A549 (cell line): ENCODE data around the gene MARCHF6. TPM values are rescaled to one million over a fixed set of nuclear protein-coding genes. Genes with fewer than 3 reads are reported as not detected.

Experiments used
- ATAC-seq, 2 experiments: fragments of 200-7000 bp in 1 of 2; fragments of >200 bp in 1 of 2; cut with Nextera tagmentation in 1 of 2; cut with Tn5 transposase in 1 of 2; 3 replicates each; pipeline versions ENCODE4 v1.8.0 to v1.9.1; 2018 to 2020; ENCODE audit warnings: mild to moderate bottlenecking in 1 of 2, moderate library complexity in 1 of 2
- CTCF ChIA-PET: fragments of 300-600 bp; sonication (Branson Sonifier 250); formaldehyde crosslinking; extraction: SDS; loops from one replicate; lab custom pipeline; 2021; ENCODE audit warnings: antibody characterized with exemption, inconsistent platforms; lab: Yijun Ruan, JAX
- POLR2A ChIA-PET: fragments of 350-600 bp; formaldehyde crosslinking; extraction: SDS; loops from one replicate; lab custom pipeline; 2021; ENCODE audit warnings: antibody characterized with exemption, inconsistent platforms; lab: Yijun Ruan, JAX
- DNase-seq, 2 experiments: peaks; one replicate each; pipeline versions ENCODE4 v3.0.0 to v3.0.0-alpha.2; 2011 to 2016; ENCODE audit warnings: low read depth in 1 of 2, low spot score in 1 of 2
- FAIRE-seq: peaks from 2 replicates; lab custom pipeline; 2011; peaks lifted over from hg19 to GRCh38; lab: Jason Lieb, UNC
- H3K27ac ChIP-seq, 2 experiments: fragments of >200 bp; sonication (Bioruptor Twin); formaldehyde crosslinking; 3 replicates each; pipeline ENCODE4 v1.5.1; 2016 to 2017
- H3K4me1 ChIP-seq: fragments of >200 bp; sonication (Bioruptor Twin); formaldehyde crosslinking; 3 replicates; pipeline ENCODE4 v1.6.1; 2016
- H3K4me2 ChIP-seq: fragments of >200 bp; sonication (Bioruptor Twin); formaldehyde crosslinking; 3 replicates; pipeline ENCODE4 v1.6.1; 2016
- H3K4me3 ChIP-seq: fragments of >200 bp; sonication (Bioruptor Twin); formaldehyde crosslinking; 3 replicates; pipeline ENCODE4 v1.5.1; 2016
- H3K9me3 ChIP-seq: fragments of >200 bp; sonication (Bioruptor Twin); formaldehyde crosslinking; 3 replicates; pipeline ENCODE4 v1.6.1; 2016
- BHLHE40 ChIP-seq: IDR thresholded peaks from 2 replicates; pipeline ENCODE4 v1.6.1; 2012; ENCODE audit warnings: low read depth, low read length, inconsistent platforms
- CBX8 ChIP-seq: fragments of 200-600 bp; sonication (generic); IDR thresholded peaks from 2 replicates; pipeline ENCODE4 v1.6.1; 2016
- CEBPB ChIP-seq, 2 experiments: fragments of >200 bp in 1 of 2; sonication (Bioruptor Twin) in 1 of 2; formaldehyde crosslinking in 1 of 2; IDR thresholded peaks; 2 replicates each; pipeline ENCODE4 v1.6.1; 2012 to 2016
- CHD4 ChIP-seq: fragments of 200-600 bp; sonication (generic); IDR thresholded peaks from 2 replicates; pipeline ENCODE4 v1.6.1; 2016; ENCODE audit warnings: antibody characterized with exemption, mild to moderate bottlenecking, borderline replicate concordance
- EP300 ChIP-seq, 2 experiments: fragments of >200 bp; sonication (Bioruptor Twin); formaldehyde crosslinking; IDR thresholded peaks; 2 replicates in 1 of 2; 3 replicates in 1 of 2; pipeline ENCODE4 v1.6.1; 2016 to 2017
- ESRRA ChIP-seq: fragments of 150-350 bp; IDR thresholded peaks from 2 replicates; pipeline ENCODE4 v1.6.1; 2014; ENCODE audit warnings: mild to moderate bottlenecking, low read length, borderline replicate concordance
- FOSB ChIP-seq: fragments of 250-450 bp; sonication (Bioruptor Pico); IDR thresholded peaks from 2 replicates; pipeline ENCODE4 v1.5.0; 2020; ENCODE audit warnings: mild to moderate bottlenecking, moderate library complexity
- FOSL2 ChIP-seq, 2 experiments: fragments of 450-650 bp in 1 of 2; fragments of >200 bp in 1 of 2; sonication (Bioruptor Twin) in 1 of 2; formaldehyde crosslinking; IDR thresholded peaks; 2 replicates each; pipeline versions ENCODE4 v1.5.0 to v1.6.1; 2016 to 2020; ENCODE audit warnings: mild to moderate bottlenecking in 1 of 2, moderate library complexity in 1 of 2
- FOXS1 ChIP-seq: fragments of 250-450 bp; sonication (Bioruptor Pico); IDR thresholded peaks from 2 replicates; pipeline ENCODE4 v1.5.0; 2020; ENCODE audit warnings: mild to moderate bottlenecking, moderate library complexity
- GATA3 ChIP-seq: IDR thresholded peaks from 2 replicates; pipeline ENCODE4 v1.6.1; 2012; ENCODE audit warnings: borderline replicate concordance
- HES2 ChIP-seq: fragments of >200 bp; sonication (Bioruptor Twin); formaldehyde crosslinking; IDR thresholded peaks from 2 replicates; pipeline ENCODE4 v1.6.1; 2016
- HEYL ChIP-seq: fragments of 250-450 bp; sonication (Bioruptor Pico); IDR thresholded peaks from 2 replicates; pipeline ENCODE4 v1.8.0; 2021; ENCODE audit warnings: mild to moderate bottlenecking, moderate library complexity
- HMGXB4 ChIP-seq: fragments of 250-450 bp; sonication (Bioruptor Pico); IDR thresholded peaks from 2 replicates; pipeline ENCODE4 v1.5.0; 2021; ENCODE audit warnings: mild to moderate bottlenecking, moderate library complexity, borderline replicate concordance
- JUN ChIP-seq, 2 experiments: fragments of >200 bp; sonication (Bioruptor Twin); formaldehyde crosslinking; IDR thresholded peaks; 2 replicates in 1 of 2; 3 replicates in 1 of 2; pipeline ENCODE4 v1.6.1; 2016 to 2017
- JUNB ChIP-seq: fragments of >200 bp; sonication (Bioruptor Twin); formaldehyde crosslinking; IDR thresholded peaks from 2 replicates; pipeline ENCODE4 v1.6.1; 2016
- MYC ChIP-seq: IDR thresholded peaks from 2 replicates; pipeline ENCODE4 v1.6.1; 2012; ENCODE audit warnings: mild to moderate bottlenecking, inconsistent platforms, low read length, improper control_type of control experiment, borderline replicate concordance
- NFE2L2 ChIP-seq: fragments of 150-350 bp; conservative IDR thresholded peaks from 2 replicates; pipeline ENCODE4 v1.6.1; 2014; ENCODE audit warnings: low read length
- NR3C1 ChIP-seq: fragments of >200 bp; sonication (Bioruptor Twin); formaldehyde crosslinking; IDR thresholded peaks from 3 replicates; pipeline ENCODE4 v1.6.1; 2017
- RARB ChIP-seq: fragments of 250-450 bp; sonication (Bioruptor Pico); IDR thresholded peaks from 2 replicates; pipeline ENCODE4 v1.8.0; 2021; ENCODE audit warnings: mild to moderate bottlenecking, moderate library complexity
- RCOR1 ChIP-seq: fragments of 150-350 bp; IDR thresholded peaks from 2 replicates; pipeline ENCODE4 v1.6.1; 2014; ENCODE audit warnings: antibody characterized with exemption, low read length, low read depth
- REST ChIP-seq: fragments of 200-600 bp; sonication (generic); IDR thresholded peaks from 2 replicates; pipeline ENCODE4 v1.6.1; 2016; ENCODE audit warnings: antibody characterized with exemption, mild to moderate bottlenecking, moderate library complexity
- SMC3 ChIP-seq: fragments of >200 bp; sonication (Bioruptor Twin); formaldehyde crosslinking; IDR thresholded peaks from 3 replicates; pipeline ENCODE4 v1.6.1; 2018; ENCODE audit warnings: inconsistent platforms
- SREBF2 ChIP-seq: fragments of 450-650 bp; IDR thresholded peaks from 2 replicates; pipeline ENCODE4 v1.6.1; 2014; ENCODE audit warnings: mild to moderate bottlenecking, moderate library complexity
- USF2 ChIP-seq: fragments of 450-650 bp; IDR thresholded peaks from 2 replicates; pipeline ENCODE4 v1.6.1; 2014; ENCODE audit warnings: antibody characterized with exemption
- ZC3H11A ChIP-seq: fragments of 450-650 bp; IDR thresholded peaks from 2 replicates; pipeline ENCODE4 v1.6.1; 2014; ENCODE audit warnings: antibody characterized with exemption, mild to moderate bottlenecking
- ZFP36 ChIP-seq: fragments of 450-650 bp; IDR thresholded peaks from 2 replicates; pipeline ENCODE4 v1.6.1; 2014; ENCODE audit warnings: borderline replicate concordance; ENCODE audit not compliant: partially characterized antibody
- ZNF302 ChIP-seq: fragments of 250-450 bp; sonication (Bioruptor Pico); IDR thresholded peaks from 2 replicates; pipeline ENCODE4 v1.9.0; 2021; ENCODE audit warnings: inconsistent platforms, mild to moderate bottlenecking, moderate library complexity
- ZSCAN20 ChIP-seq: fragments of 250-450 bp; sonication (Bioruptor Pico); IDR thresholded peaks from 2 replicates; pipeline ENCODE4 v1.8.0; 2022; ENCODE audit warnings: mild to moderate bottlenecking, moderate library complexity
- WGBS: methylation state at CpG from one replicate; pipeline ENCODE4 v1.1.6; 2017; ENCODE audit errors: missing lambda C conversion rate; 5-methylcytosine and 5-hydroxymethylcytosine counted together
- polyA plus RNA-seq, 4 experiments: library from polyadenylated mRNA; depleted of rRNA in 3 of 4; stranded (reverse); fragments of >200 nt; fragmentation: RNase III in 1 of 4; extraction: RNeasy Plus Mini Kit Qiagen cat#74134 plus additional on column Dnase treatment in 1 of 4; gene quantifications; 2 replicates in 3 of 4; 3 replicates in 1 of 4; pipeline ENCODE4 v1.2.3, GENCODE V29; 2011 to 2017

MARCHF6 gene
- polyA plus RNA-seq, 2 of the 4 experiments (the other 2 are of a cell fraction), result 48.7 to 119 TPM

- TF ChIP-seq HEYL (CRISPR knock-in tag) (no peak), MYC (no peak), GATA3 (no peak), REST (no peak), ESRRA (no peak), JUNB (no peak), FOSB (no peak)
These were observed 24.1 kb upstream of the MARCHF6 start (continued) for GRCh38 chr5:10329446-10329819.

GRCh38 chr5:10329820-10330481, 23.5 kb upstream of the MARCHF6 start:
- POLR2A ChIA-PET, result interaction anchor here (4.0 kb wide), 1 partner anchor 23 kb away, joined by 19 read pairs; the partner anchor contains the start of gene MARCHF6
- no peak overlapping the region for H3K27ac ChIP-seq
- H3K4me1 ChIP-seq, result peaks cover 22% of the 10 kb centered on the region; the same call in 2 of the 3 replicates
- no peak overlapping the region for H3K4me3 ChIP-seq
- CTCF ChIA-PET, result interaction anchor here (0.6 to 2.5 kb wide), 7 partner anchors 14 to 70 kb away, joined by 3 to 13 read pairs (median 3); no protein-coding TSS in a partner anchor
- TF ChIP-seq BHLHE40 (no peak), JUN (IDR thresholded peaks at IDR 0.05) (no peak), EP300 (IDR thresholded peaks at IDR 0.05) (no peak), CHD4 (no peak), ZFP36 (no peak), NFE2L2 (no peak), RCOR1 (no peak), SREBF2 (no peak), GATA3 (no peak), HES2 (no peak), ZNF302 (CRISPR knock-in tag) (no peak), CBX8 (no peak), ZSCAN20 (CRISPR knock-in tag) (no peak), RARB (CRISPR knock-in tag) (no peak), FOXS1 (CRISPR knock-in tag) (no peak)
- WGBS, result 83% methylated on average over 7 of the region's 7 CpGs
- DNase-seq (no peak), ATAC-seq (no peak), FAIRE-seq (no peak)
- no peaks in the 10 kb centered on the region for H3K9me3 ChIP-seq
- H3K4me2 ChIP-seq, result no peak overlapping the region

GRCh38 chr5:10330511-10331230, 22.8 kb upstream of the MARCHF6 start:
- ATAC-seq, result no peak
- ChIA-PET POLR2A (interaction anchor here (4.0 kb wide), 1 partner anchor 23 kb away, joined by 19 read pairs; the partner anchor contains the start of gene MARCHF6), CTCF (interaction anchor here (0.6 to 2.5 kb wide), 6 partner anchors 9 to 71 kb away, joined by 3 to 13 read pairs (median 3); no protein-coding TSS in a partner anchor)
- TF ChIP-seq RCOR1 (no peak), SMC3 (no peak), NR3C1 (no peak), FOSL2 (IDR thresholded peaks at IDR 0.05) (no peak), FOSL2 (CRISPR knock-in tag; IDR thresholded peaks at IDR 0.05) (no peak), HMGXB4 (no peak), ZC3H11A (no peak), CEBPB (IDR thresholded peaks at IDR 0.05) (no peak), USF2 (no peak), ZNF302 (CRISPR knock-in tag) (no peak), EP300 (IDR thresholded peaks at IDR 0.05) (no peak)

More at GRCh38 chr5:10330511-10331230, 22.8 kb upstream of the MARCHF6 start:
- Histone ChIP-seq H3K27ac (no peak overlapping the region; a peak in 1 of 6 replicates), H3K4me1 (peaks cover 22% of the 10 kb centered on the region; the same call in 2 of the 3 replicates), H3K9me3 (no peaks in the 10 kb centered on the region), H3K4me3 (no peak overlapping the region), H3K4me2 (no peak overlapping the region)
- WGBS, result 90% methylated on average over 10 of the region's 10 CpGs
- FAIRE-seq (no peak), DNase-seq (no peak)
